Peyer's patch (tissue), 4 donors: ENCODE data around the gene KPNA4.

Experiments
- CTCF ChIP-seq, 6 experiments: fragments of 450-650 bp in 4 of 6; fragments of 200-600 bp in 2 of 6; sonication (generic) in 1 of 6; IDR thresholded peaks; one replicate each; pipeline ENCODE4 v1.5.1; 2017 to 2019; ENCODE audit warnings: antibody characterized with exemption in 6 of 6, mild to moderate bottlenecking in 3 of 6, moderate library complexity in 1 of 6
- POLR2A ChIP-seq, 2 donors: fragments of 450-650 bp; IDR thresholded peaks; one replicate each; pipeline ENCODE4 v1.5.1; 2017; ENCODE audit warnings: antibody characterized with exemption in 2 of 2, mild to moderate bottlenecking in 2 of 2, moderate library complexity in 2 of 2

DNA sequence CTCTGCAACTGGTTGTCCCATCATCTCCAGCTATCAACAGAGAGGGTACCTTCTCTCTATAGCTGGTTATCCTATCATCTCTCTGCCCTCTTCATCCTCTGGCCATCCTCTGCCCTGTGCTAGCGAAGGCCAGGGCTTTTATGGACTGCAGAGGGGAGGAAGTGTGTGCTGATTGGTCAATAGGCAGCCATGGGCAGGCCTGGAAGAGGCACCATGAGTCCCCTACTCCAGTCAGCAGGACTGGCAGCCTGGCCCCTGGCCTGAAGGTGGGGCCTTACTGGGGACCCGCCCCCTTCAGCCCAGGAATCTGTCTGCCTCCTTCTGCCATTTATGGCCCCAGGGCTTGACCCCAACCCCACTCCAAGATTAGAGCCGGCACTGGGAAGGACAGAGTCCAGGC, 105.3 kb downstream of the KPNA4 start:
- no peak for TF ChIP-seq CTCF (IDR thresholded peaks at IDR 0.05)
- TF ChIP-seq POLR2A (IDR thresholded peaks at IDR 0.05), result no peak
